Gastroesophageal sphincter (tissue), 3 donors: ENCODE measurements around the gene TP63.

Source experiments
- EP300 ChIP-seq: sonication (generic); formaldehyde crosslinking; IDR thresholded peaks from one replicate; pipeline ENCODE4 v1.6.1; 2017; ENCODE audit warnings: antibody characterized with exemption, mild to moderate bottlenecking
- POLR2A ChIP-seq, 2 donors: fragments of 450-650 bp; IDR thresholded peaks; one replicate each; pipeline ENCODE4 v1.6.1; 2017; ENCODE audit warnings: antibody characterized with exemption in 2 of 2, mild to moderate bottlenecking in 2 of 2, moderate library complexity in 1 of 2
- POLR2AphosphoS5 ChIP-seq: sonication (generic); formaldehyde crosslinking; IDR thresholded peaks from one replicate; pipeline ENCODE4 v1.6.1; 2017; ENCODE audit warnings: antibody characterized with exemption
- TF ChIP-seq, protein P1 (sequence below), 4 experiments: fragments of 200-600 bp in 2 of 4; fragments of 450-650 bp in 2 of 4; sonication (generic) in 1 of 4; IDR thresholded peaks; one replicate each; pipeline ENCODE4 v1.5.1; 2017 to 2019; ENCODE audit warnings: antibody characterized with exemption in 4 of 4, mild to moderate bottlenecking in 2 of 4, moderate library complexity in 2 of 4

DNA sequence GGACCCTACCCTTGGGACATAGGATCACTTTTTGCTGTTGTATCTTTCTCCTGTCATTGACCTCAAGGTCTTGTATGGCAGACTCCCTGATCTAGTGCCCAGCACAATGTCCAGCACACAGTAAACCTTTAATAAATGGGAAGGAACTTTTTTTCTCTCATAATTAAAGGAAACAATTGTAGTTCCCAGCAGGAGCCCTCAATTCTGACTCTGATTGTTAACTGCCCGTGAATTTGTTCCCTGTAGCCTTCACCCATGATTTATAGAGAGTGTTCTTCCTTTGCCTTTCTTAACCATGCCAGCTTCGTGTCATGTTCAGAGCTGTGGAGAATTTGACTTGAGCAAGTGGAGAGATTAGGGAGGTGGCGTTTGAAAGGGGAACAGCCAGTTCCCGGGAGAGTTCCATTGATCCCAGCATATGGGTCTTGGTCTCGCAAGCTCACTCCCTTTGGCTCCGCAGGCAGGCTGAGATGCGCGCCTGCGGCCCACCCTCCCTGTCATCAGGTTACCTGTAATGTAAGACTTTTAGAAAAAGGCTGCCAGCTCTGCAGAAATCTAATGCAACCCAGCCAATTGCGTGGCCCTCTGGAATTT lies 182.6 kb downstream of the TP63 start:
- TF ChIP-seq POLR2A (IDR thresholded peaks at IDR 0.05) (no peak), POLR2AphosphoS5 (no peak), EP300 (no peak)
- TF ChIP-seq, protein P1, sequence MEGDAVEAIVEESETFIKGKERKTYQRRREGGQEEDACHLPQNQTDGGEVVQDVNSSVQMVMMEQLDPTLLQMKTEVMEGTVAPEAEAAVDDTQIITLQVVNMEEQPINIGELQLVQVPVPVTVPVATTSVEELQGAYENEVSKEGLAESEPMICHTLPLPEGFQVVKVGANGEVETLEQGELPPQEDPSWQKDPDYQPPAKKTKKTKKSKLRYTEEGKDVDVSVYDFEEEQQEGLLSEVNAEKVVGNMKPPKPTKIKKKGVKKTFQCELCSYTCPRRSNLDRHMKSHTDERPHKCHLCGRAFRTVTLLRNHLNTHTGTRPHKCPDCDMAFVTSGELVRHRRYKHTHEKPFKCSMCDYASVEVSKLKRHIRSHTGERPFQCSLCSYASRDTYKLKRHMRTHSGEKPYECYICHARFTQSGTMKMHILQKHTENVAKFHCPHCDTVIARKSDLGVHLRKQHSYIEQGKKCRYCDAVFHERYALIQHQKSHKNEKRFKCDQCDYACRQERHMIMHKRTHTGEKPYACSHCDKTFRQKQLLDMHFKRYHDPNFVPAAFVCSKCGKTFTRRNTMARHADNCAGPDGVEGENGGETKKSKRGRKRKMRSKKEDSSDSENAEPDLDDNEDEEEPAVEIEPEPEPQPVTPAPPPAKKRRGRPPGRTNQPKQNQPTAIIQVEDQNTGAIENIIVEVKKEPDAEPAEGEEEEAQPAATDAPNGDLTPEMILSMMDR (IDR thresholded peaks at IDR 0.05) = no peak
